H7 (cell line): Measurements from ENCODE around the gene ATOX1. TPM values are rescaled to one million over a fixed set of nuclear protein-coding genes. Genes with fewer than 3 reads are reported as not detected.
"Not testable (repeated sequence)": the region's sequence is repeated elsewhere in the genome, so short reads cannot be mapped to it uniquely, and the experiment has no call there.

Source experiments
- DNase-seq: peaks from one replicate; pipeline ENCODE4 v3.0.0; 2012
- H3K27me3 ChIP-seq: 2 replicates; pipeline ENCODE4 v1.6.0; 2011; ENCODE audit warnings: mild to moderate bottlenecking, low read length; ENCODE audit not compliant: control insufficient read depth, insufficient read depth
- H3K36me3 ChIP-seq: replicated peaks from 2 replicates; pipeline ENCODE4 v1.5.1; 2011; ENCODE audit warnings: low read length; ENCODE audit not compliant: control insufficient read depth, insufficient read depth
- H3K4me3 ChIP-seq: 2 replicates; pipeline ENCODE4 v1.5.1; 2011; ENCODE audit warnings: low read depth, mild to moderate bottlenecking, control low read depth, low read length, moderate library complexity; ENCODE audit not compliant: insufficient read depth
- total RNA-seq: library from RNA; depleted of rRNA; stranded (reverse); fragments of >200 nt; shearing (Covaris generic); gene quantifications from 2 replicates; pipeline ENCODE4 v1.2.3, GENCODE V29; 2014

The ATOX1 gene
- total RNA-seq, 1 experiment from 2014 or later = 50.9 TPM

- no peaks in the 10 kb centered on the region for H3K27me3 ChIP-seq
- H3K36me3 ChIP-seq = no peaks in the 10 kb centered on the region
- H3K4me3 ChIP-seq = no peak overlapping the region
- no peak for DNase-seq
Measured at GRCh38 chr5:151730381-151730780, 28.1 kb downstream of the ATOX1 start.

- not testable (repeated sequence) for H3K27me3 ChIP-seq, DNase-seq, H3K4me3 ChIP-seq, H3K36me3 ChIP-seq
Measured at GRCh38 chr5:151729597-151729996, 28.8 kb downstream of the ATOX1 start.

- Histone ChIP-seq H3K36me3 (no peaks in the 10 kb centered on the region), H3K27me3 (no peaks in the 10 kb centered on the region), H3K4me3 (no peak overlapping the region)
- DNase-seq = no peak
Measured at GRCh38 chr5:151724360-151724759, 34.1 kb downstream of the ATOX1 start.

- DNase-seq = no peak
- H3K36me3 ChIP-seq = no peaks in the 10 kb centered on the region
- no peak overlapping the region for H3K4me3 ChIP-seq
- H3K27me3 ChIP-seq = no peaks in the 10 kb centered on the region; the same call in 1 of the 2 replicates
Measured at GRCh38 chr5:151722546-151722945, 35.9 kb downstream of the ATOX1 start.

- H3K27me3 ChIP-seq = no peaks in the 10 kb centered on the region; the same call in 1 of the 2 replicates
- no peak overlapping the region for H3K4me3 ChIP-seq
- no peaks in the 10 kb centered on the region for H3K36me3 ChIP-seq
- DNase-seq = no peak
Measured at GRCh38 chr5:151721812-151722391, 36.5 kb downstream of the ATOX1 start.

GRCh38 chr5:151721087-151721646, 37.3 kb downstream of the ATOX1 start:
- no peak for DNase-seq
- H3K27me3 ChIP-seq = no peaks in the 10 kb centered on the region; the same call in 1 of the 2 replicates
- H3K4me3 ChIP-seq = no peak overlapping the region
- H3K36me3 ChIP-seq = no peaks in the 10 kb centered on the region

- DNase-seq = no peak
- H3K4me3 ChIP-seq = no peak overlapping the region
- H3K36me3 ChIP-seq = no peaks in the 10 kb centered on the region
- no peaks in the 10 kb centered on the region; the same call in 1 of the 2 replicates for H3K27me3 ChIP-seq
Measured at GRCh38 chr5:151720215-151720614, 38.2 kb downstream of the ATOX1 start.

- Histone ChIP-seq H3K36me3 (no peaks in the 10 kb centered on the region), H3K27me3 (no peaks in the 10 kb centered on the region; the same call in 1 of the 2 replicates), H3K4me3 (no peak overlapping the region)
- no peak for DNase-seq
Measured at GRCh38 chr5:151719228-151720000, 39.0 kb downstream of the ATOX1 start.

GRCh38 chr5:151718646-151719045, 39.8 kb downstream of the ATOX1 start:
- no peaks in the 10 kb centered on the region; the same call in 1 of the 2 replicates for H3K27me3 ChIP-seq
- DNase-seq = no peak
- H3K4me3 ChIP-seq = no peak overlapping the region
- H3K36me3 ChIP-seq = no peaks in the 10 kb centered on the region

- no peaks in the 10 kb centered on the region for H3K36me3 ChIP-seq
- H3K4me3 ChIP-seq = no peak overlapping the region
- no peak for DNase-seq
- no peaks in the 10 kb centered on the region; the same call in 1 of the 2 replicates for H3K27me3 ChIP-seq
Measured at GRCh38 chr5:151718153-151718552, 40.3 kb downstream of the ATOX1 start.

- DNase-seq = no peak
- Histone ChIP-seq H3K4me3 (no peak overlapping the region), H3K27me3 (no peaks in the 10 kb centered on the region; the same call in 1 of the 2 replicates), H3K36me3 (no peaks in the 10 kb centered on the region)
Measured at GRCh38 chr5:151717416-151717815, 41.0 kb downstream of the ATOX1 start.

- DNase-seq = no peak
- no peak overlapping the region for H3K4me3 ChIP-seq
- no peaks in the 10 kb centered on the region for H3K27me3 ChIP-seq
Measured at GRCh38 chr5:151709109-151709735, 49.2 kb downstream of the ATOX1 start.

GRCh38 chr5:151708126-151708525, 50.3 kb downstream of the ATOX1 start:
- no peak for DNase-seq
- H3K27me3 ChIP-seq = no peaks in the 10 kb centered on the region

More at GRCh38 chr5:151709109-151709735, 49.2 kb downstream of the ATOX1 start:
- no peaks in the 10 kb centered on the region for H3K36me3 ChIP-seq

GRCh38 chr5:151707567-151707966, 50.9 kb downstream of the ATOX1 start:
- no peak for DNase-seq
- Histone ChIP-seq H3K27me3 (no peaks in the 10 kb centered on the region), H3K36me3 (no peaks in the 10 kb centered on the region)

More at GRCh38 chr5:151708126-151708525, 50.3 kb downstream of the ATOX1 start:
- Histone ChIP-seq H3K4me3 (no peak overlapping the region), H3K36me3 (no peaks in the 10 kb centered on the region)

More at GRCh38 chr5:151707567-151707966, 50.9 kb downstream of the ATOX1 start:
- H3K4me3 ChIP-seq = no peak overlapping the region
